GM12892 (cell line): ENCODE data around the gene SMYD5.

Experiments
- DNase-seq: peaks from one replicate; pipeline ENCODE4 v3.0.0; 2011; ENCODE audit not compliant: insufficient read length
- FAIRE-seq: peaks from 2 replicates; lab custom pipeline; 2011; peaks lifted over from hg19 to GRCh38; lab: Jason Lieb, UNC
- POLR2A ChIP-seq: IDR thresholded peaks from 2 replicates; pipeline ENCODE4 v1.6.1; 2011; ENCODE audit warnings: low read depth, low read length, control low read depth
- POLR2AphosphoS5 ChIP-seq: IDR thresholded peaks from 2 replicates; pipeline ENCODE4 v1.6.1; 2011; ENCODE audit warnings: low read depth, low read length, control low read depth
- TAF1 ChIP-seq: IDR thresholded peaks from 2 replicates; pipeline ENCODE4 v1.6.1; 2011; ENCODE audit warnings: low read depth, mild to moderate bottlenecking, control low read depth, low read length, borderline replicate concordance

SMYD5 gene

GRCh38 chr2:73249636-73250035 lies 35.6 kb downstream of the SMYD5 start:
- DNase-seq, result no peak
- TF ChIP-seq POLR2A (no peak), TAF1 (no peak), POLR2AphosphoS5 (no peak)
- FAIRE-seq, result no peak

- FAIRE-seq (no peak), DNase-seq (no peak)
These were observed 37.1 kb downstream of the SMYD5 start for GRCh38 chr2:73250872-73251846.

GRCh38 chr2:73252238-73253027 lies 38.4 kb downstream of the SMYD5 start:
- DNase-seq, result no peak
- TF ChIP-seq TAF1 (no peak), POLR2A (0 out of 2 replicates have a peak, but pooled peaks have one; percentile 35), POLR2AphosphoS5 (no peak)
- no peak for FAIRE-seq

More at GRCh38 chr2:73250872-73251846, 37.1 kb downstream of the SMYD5 start:
- TF ChIP-seq POLR2A, result no peak

- FAIRE-seq (peak; percentile 5), DNase-seq (no peak)
- TF ChIP-seq POLR2AphosphoS5 (no peak), POLR2A (no peak), TAF1 (no peak)
These were observed 39.4 kb downstream of the SMYD5 start for GRCh38 chr2:73253400-73253799.

- DNase-seq (no peak), FAIRE-seq (no peak)
- TF ChIP-seq POLR2AphosphoS5 (peak; percentile 43; the same call in 1 of the 2 replicates), TAF1 (no peak)
These were observed 39.9 kb downstream of the SMYD5 start for GRCh38 chr2:73253901-73254300.

GRCh38 chr2:73254343-73255006 lies 40.4 kb downstream of the SMYD5 start:
- TF ChIP-seq POLR2AphosphoS5 (peak; percentile 19; the same call in 1 of the 2 replicates), TAF1 (no peak), POLR2A (no peak)
- DNase-seq (no peak), FAIRE-seq (no peak)

GRCh38 chr2:73255007-73255644 lies 41.1 kb downstream of the SMYD5 start:
- TF ChIP-seq POLR2AphosphoS5 (peak; percentile 51; the same call in 1 of the 2 replicates), POLR2A (peak; percentile 45), TAF1 (no peak)
- DNase-seq (no peak), FAIRE-seq (no peak)

- TF ChIP-seq TAF1 (no peak), POLR2A (no peak), POLR2AphosphoS5 (no peak)
- DNase-seq (no peak), FAIRE-seq (no peak)
These were observed 42.0 kb downstream of the SMYD5 start for GRCh38 chr2:73255907-73256617.

- no peak for TF ChIP-seq POLR2AphosphoS5
- no peak for TF ChIP-seq TAF1
- TF ChIP-seq POLR2A, result no peak
- FAIRE-seq, result no peak
- DNase-seq, result no peak
These were observed 42.5 kb downstream of the SMYD5 start for GRCh38 chr2:73256618-73256922.

GRCh38 chr2:73257021-73257420 lies 43.0 kb downstream of the SMYD5 start:
- TF ChIP-seq TAF1, result no peak
- no peak for TF ChIP-seq POLR2A
- TF ChIP-seq POLR2AphosphoS5, result no peak
- DNase-seq (no peak), FAIRE-seq (no peak)
